ENCODE data around the gene TUBAL3. TPM values are rescaled to one million over a fixed set of nuclear protein-coding genes. Genes with fewer than 3 reads are reported as not detected.

TUBAL3 gene
- polyA plus RNA-seq, 1 donor (not counting 4 experiments of a cell fraction or from before 2014, with no cell fraction given) = 2.6 TPM

DNA sequence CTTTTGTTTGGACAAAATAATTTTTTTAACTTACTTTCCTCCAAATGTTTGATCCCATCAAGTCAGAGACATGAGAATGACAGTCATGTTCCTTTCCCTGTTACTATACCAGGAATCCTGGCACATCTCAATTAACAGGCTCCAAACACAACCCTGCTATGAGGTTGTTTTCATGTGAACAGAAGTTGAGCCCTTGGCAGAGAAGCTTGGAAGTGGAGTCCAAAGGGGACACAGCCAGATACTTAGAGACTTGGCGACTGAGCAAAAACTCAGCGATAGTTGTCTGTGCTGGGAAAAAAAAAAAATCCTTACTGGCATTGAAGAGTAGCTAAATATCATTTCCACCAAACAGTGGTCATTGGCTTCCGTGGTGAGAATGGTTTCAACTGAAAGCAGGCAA lies 12.8 kb downstream of the TUBAL3 start:
- TF ChIP-seq, protein P1, sequence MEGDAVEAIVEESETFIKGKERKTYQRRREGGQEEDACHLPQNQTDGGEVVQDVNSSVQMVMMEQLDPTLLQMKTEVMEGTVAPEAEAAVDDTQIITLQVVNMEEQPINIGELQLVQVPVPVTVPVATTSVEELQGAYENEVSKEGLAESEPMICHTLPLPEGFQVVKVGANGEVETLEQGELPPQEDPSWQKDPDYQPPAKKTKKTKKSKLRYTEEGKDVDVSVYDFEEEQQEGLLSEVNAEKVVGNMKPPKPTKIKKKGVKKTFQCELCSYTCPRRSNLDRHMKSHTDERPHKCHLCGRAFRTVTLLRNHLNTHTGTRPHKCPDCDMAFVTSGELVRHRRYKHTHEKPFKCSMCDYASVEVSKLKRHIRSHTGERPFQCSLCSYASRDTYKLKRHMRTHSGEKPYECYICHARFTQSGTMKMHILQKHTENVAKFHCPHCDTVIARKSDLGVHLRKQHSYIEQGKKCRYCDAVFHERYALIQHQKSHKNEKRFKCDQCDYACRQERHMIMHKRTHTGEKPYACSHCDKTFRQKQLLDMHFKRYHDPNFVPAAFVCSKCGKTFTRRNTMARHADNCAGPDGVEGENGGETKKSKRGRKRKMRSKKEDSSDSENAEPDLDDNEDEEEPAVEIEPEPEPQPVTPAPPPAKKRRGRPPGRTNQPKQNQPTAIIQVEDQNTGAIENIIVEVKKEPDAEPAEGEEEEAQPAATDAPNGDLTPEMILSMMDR (optimal IDR thresholded peaks at IDR 0.05 in 1 of 3, IDR thresholded peaks at IDR 0.05 in 1 of 3, conservative IDR thresholded peaks at IDR 0.05 in 1 of 3; ENCODE audit: extremely low read depth in 1 of 3, insufficient read depth in 2 of 3, low read length in 3 of 3) = no peak
- TF ChIP-seq EZH2 (IDR thresholded peaks at IDR 0.05; ENCODE audit: low read length) = no peak
- Histone ChIP-seq H3K9ac (ENCODE audit: control insufficient read depth, extremely low read depth, insufficient read depth, low read length) (no peak overlapping the region), H3K79me2 (ENCODE audit: control insufficient read depth, insufficient read depth, low read length) (no peaks in the 10 kb centered on the region), H3K4me1 (ENCODE audit: control insufficient read depth, extremely low read depth, insufficient read depth, low read length) (no peaks in the 10 kb centered on the region), H3K27me3 (ENCODE audit: control insufficient read depth, extremely low read depth, insufficient read depth, low read length) (no peaks in the 10 kb centered on the region), H3K36me3 (ENCODE audit: control insufficient read depth in 2 of 2, extremely low read depth in 1 of 2, insufficient read depth in 2 of 2, low read length in 2 of 2) (no peaks in the 10 kb centered on the region), H3K9me3 (ENCODE audit: control insufficient read depth, low read depth, low read length) (no peaks in the 10 kb centered on the region), H3K4me2 (ENCODE audit: control insufficient read depth, extremely low read depth, insufficient read depth, low read depth, low read length) (no peak overlapping the region), H4K20me1 (ENCODE audit: control insufficient read depth, extremely low read depth, insufficient read depth, low read length) (no peaks in the 10 kb centered on the region), H2AFZ (ENCODE audit: control insufficient read depth, low read length) (no peak overlapping the region), H3K9me1 (ENCODE audit: control insufficient read depth, extremely low read depth, insufficient read depth, low read length) (no peaks in the 10 kb centered on the region), H3K27ac (ENCODE audit: control insufficient read depth, insufficient read depth, low read length) (no peak overlapping the region), H3K4me3 (ENCODE audit: control insufficient read depth in 2 of 3, extremely low read depth in 1 of 3, insufficient read depth in 2 of 3, low read depth in 1 of 3, low read length in 3 of 3) (no peak overlapping the region)
- DNase-seq (ENCODE audit: low read depth, low spot score) = no peak
- FAIRE-seq = no peak
- dilution Hi-C loops (cut with MboI; ENCODE audit: extremely low pct_ligation_motif_present, low sequenced_read_pairs) = no loop called here

DNA sequence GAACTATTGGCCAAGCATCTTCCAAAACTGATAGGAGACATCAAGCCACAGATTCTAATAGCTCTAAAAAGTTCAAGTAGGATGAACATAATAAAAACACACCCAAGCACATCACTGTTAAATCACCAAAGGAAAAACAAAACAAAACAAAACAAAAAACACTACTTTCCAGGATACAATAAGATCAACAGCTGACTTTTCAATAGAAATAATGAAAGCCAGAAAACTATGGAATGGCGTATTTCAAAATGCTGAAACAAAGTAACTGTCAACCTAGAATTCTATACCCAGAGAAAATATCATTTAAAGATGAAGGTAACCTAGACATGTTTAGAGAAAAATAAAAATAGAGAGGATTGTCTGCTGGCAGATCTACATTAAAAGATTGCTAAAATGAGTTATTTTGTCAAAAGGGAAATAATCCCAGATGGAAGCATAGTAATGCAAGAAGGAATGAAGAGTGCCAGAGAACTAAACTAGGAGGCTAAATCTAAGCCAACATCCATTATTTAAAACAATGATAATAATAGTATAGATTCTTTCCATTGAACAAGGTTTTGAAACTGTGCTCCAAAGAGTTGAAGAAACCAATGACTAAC lies 13.9 kb downstream of the TUBAL3 start:
- Histone ChIP-seq H3K9ac (ENCODE audit: control insufficient read depth, extremely low read depth, insufficient read depth, low read length) (no peak overlapping the region), H3K79me2 (ENCODE audit: control insufficient read depth, insufficient read depth, low read length) (no peaks in the 10 kb centered on the region), H3K4me1 (ENCODE audit: control insufficient read depth, extremely low read depth, insufficient read depth, low read length) (no peaks in the 10 kb centered on the region), H3K27ac (ENCODE audit: control insufficient read depth, insufficient read depth, low read length) (no peak overlapping the region), H3K4me3 (ENCODE audit: control insufficient read depth in 2 of 3, extremely low read depth in 1 of 3, insufficient read depth in 2 of 3, low read depth in 1 of 3, low read length in 3 of 3) (no peak overlapping the region), H3K9me1 (ENCODE audit: control insufficient read depth, extremely low read depth, insufficient read depth, low read length) (no peaks in the 10 kb centered on the region), H3K9me3 (ENCODE audit: control insufficient read depth, low read depth, low read length) (no peaks in the 10 kb centered on the region), H4K20me1 (ENCODE audit: control insufficient read depth, extremely low read depth, insufficient read depth, low read length) (no peaks in the 10 kb centered on the region), H2AFZ (ENCODE audit: control insufficient read depth, low read length) (no peak overlapping the region), H3K36me3 (ENCODE audit: control insufficient read depth in 2 of 2, extremely low read depth in 1 of 2, insufficient read depth in 2 of 2, low read length in 2 of 2) (no peaks in the 10 kb centered on the region), H3K4me2 (ENCODE audit: control insufficient read depth, extremely low read depth, insufficient read depth, low read depth, low read length) (no peak overlapping the region), H3K27me3 (ENCODE audit: control insufficient read depth, extremely low read depth, insufficient read depth, low read length) (no peaks in the 10 kb centered on the region)
- TF ChIP-seq, protein P1 (optimal IDR thresholded peaks at IDR 0.05 in 1 of 3, IDR thresholded peaks at IDR 0.05 in 1 of 3, conservative IDR thresholded peaks at IDR 0.05 in 1 of 3; ENCODE audit: extremely low read depth in 1 of 3, insufficient read depth in 2 of 3, low read length in 3 of 3) = no peak
- TF ChIP-seq EZH2 (IDR thresholded peaks at IDR 0.05; ENCODE audit: low read length) = no peak
- dilution Hi-C loops (cut with MboI; ENCODE audit: extremely low pct_ligation_motif_present, low sequenced_read_pairs) = no loop called here
- no peak for DNase-seq (ENCODE audit: low read depth, low spot score)
- FAIRE-seq = no peak
